HG03575 (cell line): ENCODE measurements around the gene FTHL17.

ENCODE experiments used
- ATAC-seq: cut with Tn5 transposase; IDR thresholded peaks from one replicate; pipeline ENCODE4 v1.9.1; 2021; ENCODE audit not compliant: unreplicated experiment, insufficient number of reproducible peaks, low FRiP score; ENCODE audit errors: extremely low read depth

The FTHL17 gene

GRCh38 chrX:31071725-31072124 is at the start of gene FTHL17:
Gene FTHL17 (minus strand): TSS chrX:31072041. CDS start chrX:31071953, 88 bp downstream.
- ATAC-seq: no peak

- ATAC-seq: no peak
Observed at GRCh38 chrX:31117266-31117665, 45.4 kb upstream of the FTHL17 start.

GRCh38 chrX:31115398-31115797 is 43.6 kb upstream of the FTHL17 start:
- no peak for ATAC-seq

GRCh38 chrX:31114858-31115257 is 43.0 kb upstream of the FTHL17 start:
- no peak for ATAC-seq

GRCh38 chrX:31112226-31112999 is 40.6 kb upstream of the FTHL17 start:
- no peak for ATAC-seq

- no peak for ATAC-seq
Observed at GRCh38 chrX:31110657-31111056, 38.8 kb upstream of the FTHL17 start.

- peak; percentile 86 for ATAC-seq
Observed at GRCh38 chrX:31099536-31100090, 27.8 kb upstream of the FTHL17 start.

GRCh38 chrX:31098079-31098478 is 26.2 kb upstream of the FTHL17 start:
- no peak for ATAC-seq

- no peak for ATAC-seq
Observed at GRCh38 chrX:31093639-31093975, 21.8 kb upstream of the FTHL17 start.

GRCh38 chrX:31092970-31093638 is 21.3 kb upstream of the FTHL17 start:
- no peak for ATAC-seq

- no peak for ATAC-seq
Observed at GRCh38 chrX:31092476-31092875, 20.6 kb upstream of the FTHL17 start.

- no peak for ATAC-seq
Observed at GRCh38 chrX:31091819-31092218, 20.0 kb upstream of the FTHL17 start.

GRCh38 chrX:31074522-31074921 is 2.7 kb upstream of the FTHL17 start:
- ATAC-seq: no peak

GRCh38 chrX:31071262-31071661 is 579 bp downstream of the FTHL17 start:
- ATAC-seq: no peak

GRCh38 chrX:31070057-31070468 is 1.8 kb downstream of the FTHL17 start:
- ATAC-seq: no peak

- ATAC-seq: no peak
Observed at GRCh38 chrX:31063114-31063513, 8.7 kb downstream of the FTHL17 start.

GRCh38 chrX:31061091-31061490 is 10.8 kb downstream of the FTHL17 start:
- ATAC-seq: peak; percentile 73

GRCh38 chrX:31060016-31060415 is 11.8 kb downstream of the FTHL17 start:
- no peak for ATAC-seq

GRCh38 chrX:31058284-31058683 is 13.6 kb downstream of the FTHL17 start:
- ATAC-seq: no peak

GRCh38 chrX:31057691-31058090 is 14.2 kb downstream of the FTHL17 start:
- ATAC-seq: no peak
